Tibial nerve (tissue), 4 donors: Measurements from ENCODE around the gene TCEA3. TPM values are rescaled to one million over a fixed set of nuclear protein-coding genes. Genes with fewer than 3 reads are reported as not detected.

Source experiments
- DNase-seq, 2 donors: peaks; one replicate each; pipeline ENCODE4 v3.0.0-alpha.2; 2019; ENCODE audit warnings: low spot score in 2 of 2
- H3K27ac ChIP-seq, 4 donors: fragments of 200-600 bp; sonication (generic) in 3 of 4; one replicate each; pipeline ENCODE4 v1.5.1; 2017 to 2019; ENCODE audit warnings: mild to moderate bottlenecking in 1 of 4
- H3K27me3 ChIP-seq, 2 donors: fragments of 200-600 bp; sonication (generic) in 1 of 2; one replicate each; pipeline versions ENCODE4 v1.5.1 to v1.6.0; 2017 to 2019
- H3K36me3 ChIP-seq, 3 donors: fragments of 200-600 bp; sonication (generic); one replicate each; pipeline ENCODE4 v1.5.1; 2018 to 2019
- H3K4me1 ChIP-seq, 4 donors: fragments of 200-600 bp; sonication (generic) in 3 of 4; one replicate each; pipeline ENCODE4 v1.5.1; 2017 to 2019
- H3K4me3 ChIP-seq, 4 donors: fragments of 200-600 bp; sonication (generic) in 3 of 4; one replicate each; pipeline ENCODE4 v1.5.1; 2017 to 2019; ENCODE audit warnings: mild to moderate bottlenecking in 1 of 4, moderate library complexity in 1 of 4
- H3K9me3 ChIP-seq, 4 donors: fragments of 200-600 bp; sonication (generic) in 3 of 4; one replicate each; pipeline ENCODE4 v1.5.1; 2017 to 2019
- EP300 ChIP-seq, 2 donors: sonication (generic); formaldehyde crosslinking; IDR thresholded peaks; one replicate each; pipeline ENCODE4 v1.6.1; 2017; ENCODE audit warnings: antibody characterized with exemption in 2 of 2, mild to moderate bottlenecking in 1 of 2
- POLR2A ChIP-seq, 2 donors: fragments of 450-650 bp; IDR thresholded peaks; one replicate each; pipeline ENCODE4 v1.6.1; 2017; ENCODE audit warnings: antibody characterized with exemption in 2 of 2, mild to moderate bottlenecking in 2 of 2, moderate library complexity in 2 of 2
- WGBS, 2 donors: methylation state at CpG; one replicate each; pipeline ENCODE4 v1.1.5; 2018; 5-methylcytosine and 5-hydroxymethylcytosine counted together
- total RNA-seq, 4 donors: library from RNA; depleted of rRNA; stranded (reverse); fragments of >200 nt; gene quantifications; one replicate each; pipeline ENCODE4 v1.1.0, GENCODE V29; 2016
- TF ChIP-seq, protein P1 (sequence below), 5 experiments: fragments of 200-600 bp in 3 of 5; fragments of 450-650 bp in 2 of 5; sonication (generic) in 3 of 5; IDR thresholded peaks; one replicate each; pipeline ENCODE4 v1.5.1; 2016 to 2019; ENCODE audit warnings: antibody characterized with exemption in 5 of 5, mild to moderate bottlenecking in 3 of 5, moderate library complexity in 2 of 5

The TCEA3 gene
- total RNA-seq, 4 donors from 2014 or later, result 21.0 to 48.5 (median 38.8) TPM

DNA sequence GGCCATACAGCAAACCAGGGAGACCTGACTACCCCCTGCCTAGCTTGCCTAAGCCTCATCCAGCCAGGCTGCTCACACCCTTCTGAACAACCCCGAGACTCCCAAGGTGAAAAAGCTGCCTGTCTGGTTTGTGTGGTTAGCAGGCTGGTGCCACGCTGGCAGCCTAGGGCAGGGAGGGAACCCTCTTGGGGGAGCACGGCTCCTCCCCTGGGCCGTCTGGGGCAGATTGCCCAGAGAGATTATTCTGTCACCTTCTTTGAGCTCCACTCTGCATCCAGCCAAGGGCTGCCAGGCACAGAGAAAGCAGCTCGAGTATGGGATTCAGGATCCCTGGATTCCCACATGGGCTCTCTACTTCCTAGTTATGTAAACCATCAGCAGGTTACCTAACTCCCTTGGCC lies 27.5 kb upstream of the TCEA3 start:
- no peak for DNase-seq
- Histone ChIP-seq H3K36me3 (peaks cover 0 to 44% (median 0%) of the 10 kb centered on the region in 3 donors), H3K9me3 (no peaks in the 10 kb centered on the region), H3K27ac (peak overlapping the region in 3 of 4 donors; percentile 1 to 64 (median 20)), H3K4me1 (peaks cover 0 to 41% (median 0%) of the 10 kb centered on the region in 4 donors), H3K4me3 (no peak overlapping the region), H3K27me3 (no peaks in the 10 kb centered on the region)
- 63 to 66% methylated on average over 5 of the region's 5 CpGs for WGBS, 2 donors
- TF ChIP-seq, protein P1, sequence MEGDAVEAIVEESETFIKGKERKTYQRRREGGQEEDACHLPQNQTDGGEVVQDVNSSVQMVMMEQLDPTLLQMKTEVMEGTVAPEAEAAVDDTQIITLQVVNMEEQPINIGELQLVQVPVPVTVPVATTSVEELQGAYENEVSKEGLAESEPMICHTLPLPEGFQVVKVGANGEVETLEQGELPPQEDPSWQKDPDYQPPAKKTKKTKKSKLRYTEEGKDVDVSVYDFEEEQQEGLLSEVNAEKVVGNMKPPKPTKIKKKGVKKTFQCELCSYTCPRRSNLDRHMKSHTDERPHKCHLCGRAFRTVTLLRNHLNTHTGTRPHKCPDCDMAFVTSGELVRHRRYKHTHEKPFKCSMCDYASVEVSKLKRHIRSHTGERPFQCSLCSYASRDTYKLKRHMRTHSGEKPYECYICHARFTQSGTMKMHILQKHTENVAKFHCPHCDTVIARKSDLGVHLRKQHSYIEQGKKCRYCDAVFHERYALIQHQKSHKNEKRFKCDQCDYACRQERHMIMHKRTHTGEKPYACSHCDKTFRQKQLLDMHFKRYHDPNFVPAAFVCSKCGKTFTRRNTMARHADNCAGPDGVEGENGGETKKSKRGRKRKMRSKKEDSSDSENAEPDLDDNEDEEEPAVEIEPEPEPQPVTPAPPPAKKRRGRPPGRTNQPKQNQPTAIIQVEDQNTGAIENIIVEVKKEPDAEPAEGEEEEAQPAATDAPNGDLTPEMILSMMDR (IDR thresholded peaks at IDR 0.05), result no peak
- TF ChIP-seq EP300 (IDR thresholded peaks at IDR 0.05), result peak in 1 of 2 donors; percentile 7

DNA sequence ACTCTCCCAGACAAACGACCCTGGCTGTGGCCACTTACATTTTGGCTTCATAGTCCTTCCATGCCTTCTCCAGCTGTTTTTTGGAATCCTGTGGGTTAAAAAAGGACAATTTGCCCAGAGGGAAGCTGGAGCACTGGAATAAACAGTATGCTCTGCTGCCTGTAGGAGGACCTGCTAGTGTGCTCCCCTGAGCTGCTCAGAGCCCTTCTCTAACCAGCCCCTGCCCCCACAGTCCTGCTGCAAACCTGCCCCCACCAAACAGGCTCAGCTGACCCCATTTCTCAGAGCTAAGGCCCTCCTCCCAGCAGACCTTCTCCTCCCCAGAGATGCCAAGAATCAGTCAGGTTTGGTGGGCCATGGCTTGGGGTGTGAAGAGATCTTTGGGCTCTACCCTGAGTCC lies 26.9 kb upstream of the TCEA3 start:
- Histone ChIP-seq H3K27me3 (no peaks in the 10 kb centered on the region), H3K9me3 (no peaks in the 10 kb centered on the region), H3K27ac (peak overlapping the region in 2 of 4 donors; percentile 1 to 64), H3K36me3 (peaks cover 0 to 44% (median 0%) of the 10 kb centered on the region in 3 donors), H3K4me3 (no peak overlapping the region), H3K4me1 (peaks cover 0 to 43% (median 0%) of the 10 kb centered on the region in 4 donors)
- WGBS, 2 donors, result 50 to 75% methylated on average over 1 of the region's 1 CpG
- TF ChIP-seq POLR2A (IDR thresholded peaks at IDR 0.05) (no peak), EP300 (IDR thresholded peaks at IDR 0.05) (no peak)
- TF ChIP-seq, protein P1 (IDR thresholded peaks at IDR 0.05), result no peak
- DNase-seq, result no peak

DNA sequence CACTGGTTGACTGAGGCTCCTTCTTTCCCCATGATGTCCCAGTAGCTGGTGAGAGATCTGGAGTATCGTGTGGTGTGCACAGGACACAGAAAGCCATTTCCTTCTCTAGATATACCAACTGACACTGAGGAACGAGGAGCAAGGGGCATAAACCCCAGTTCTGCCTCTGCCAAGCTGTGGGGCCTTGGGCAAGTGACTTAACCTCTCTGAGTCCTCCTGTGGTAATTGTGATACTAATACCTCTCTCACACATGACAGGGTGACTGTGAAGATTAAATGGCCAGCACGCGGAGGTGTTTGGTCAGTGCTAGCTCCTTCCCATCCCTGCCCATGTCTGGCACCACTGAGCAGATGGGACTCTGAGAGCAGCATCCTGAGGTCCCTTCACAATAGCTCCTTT lies 26.3 kb upstream of the TCEA3 start:
- Histone ChIP-seq H3K9me3 (no peaks in the 10 kb centered on the region), H3K27me3 (no peaks in the 10 kb centered on the region), H3K4me1 (peaks cover 0 to 39% (median 0%) of the 10 kb centered on the region in 4 donors), H3K36me3 (peaks cover 0 to 42% (median 0%) of the 10 kb centered on the region in 3 donors), H3K4me3 (no peak overlapping the region), H3K27ac (peak overlapping the region in 3 of 4 donors; percentile 1 to 64 (median 60))
- WGBS, 2 donors, result 78 to 97% methylated on average over 4 of the region's 4 CpGs
- DNase-seq, result no peak
- TF ChIP-seq EP300 (IDR thresholded peaks at IDR 0.05) (no peak), POLR2A (IDR thresholded peaks at IDR 0.05) (no peak)
- TF ChIP-seq, protein P1 (IDR thresholded peaks at IDR 0.05), result no peak

DNA sequence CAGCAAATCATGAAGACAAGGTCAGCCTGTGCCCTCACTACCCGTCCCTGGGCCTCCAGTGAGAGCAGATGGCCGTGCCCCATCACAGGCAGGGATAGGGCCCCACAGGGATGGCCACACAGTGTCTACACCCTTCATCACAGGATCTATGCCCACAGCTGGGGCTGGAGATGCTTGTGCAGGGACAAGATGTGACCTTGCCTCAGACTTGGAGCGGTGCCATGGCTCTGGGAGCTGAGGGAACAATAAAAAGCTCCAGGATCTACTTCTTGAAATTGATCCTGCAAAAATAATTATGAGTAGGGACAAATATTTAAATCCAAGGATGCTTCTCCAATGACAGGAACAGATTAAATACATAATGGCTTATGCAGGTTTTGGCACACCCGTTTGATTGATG lies 25.4 kb upstream of the TCEA3 start:
- H3K4me3 ChIP-seq, result no peak overlapping the region
- DNase-seq, result peak; percentile 72 to 75
- no peaks in the 10 kb centered on the region for H3K9me3 ChIP-seq
- no peaks in the 10 kb centered on the region for H3K27me3 ChIP-seq
- 81 to 94% methylated on average over 4 of the region's 4 CpGs for WGBS, 2 donors
- peaks cover 0 to 32% (median 0%) of the 10 kb centered on the region in 3 donors for H3K36me3 ChIP-seq
- no peak for TF ChIP-seq POLR2A (IDR thresholded peaks at IDR 0.05)
- no peak for TF ChIP-seq EP300 (IDR thresholded peaks at IDR 0.05)
- TF ChIP-seq, protein P1 (IDR thresholded peaks at IDR 0.05), result no peak
- H3K27ac ChIP-seq, result peak overlapping the region in 2 of 4 donors; percentile 13 to 61
- H3K4me1 ChIP-seq, result peaks cover 0 to 44% (median 0%) of the 10 kb centered on the region in 4 donors

DNA sequence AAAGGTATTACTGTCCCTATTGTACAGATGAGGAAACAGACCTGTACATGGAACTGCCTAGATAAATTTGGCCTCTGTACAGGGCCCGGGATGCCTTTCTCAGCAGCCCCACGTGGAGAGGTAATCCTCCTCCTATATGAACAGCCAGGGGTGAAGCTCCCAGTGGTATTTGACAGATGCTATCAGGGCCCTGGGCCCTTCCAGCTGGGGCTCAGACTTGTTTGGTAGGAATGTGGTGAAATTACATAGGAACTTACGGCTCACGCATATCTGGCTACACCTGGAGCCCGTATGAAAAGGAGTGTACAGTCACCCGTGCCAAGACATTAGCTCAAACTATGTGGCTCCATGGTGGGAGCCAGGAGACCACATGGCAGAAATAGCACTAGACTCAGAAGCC lies 24.8 kb upstream of the TCEA3 start:
- H3K27ac ChIP-seq, result peak overlapping the region in 1 of 4 donors; percentile 61
- no peaks in the 10 kb centered on the region for H3K9me3 ChIP-seq
- H3K4me3 ChIP-seq, result no peak overlapping the region
- no peak for TF ChIP-seq EP300 (IDR thresholded peaks at IDR 0.05)
- no peak for TF ChIP-seq POLR2A (IDR thresholded peaks at IDR 0.05)
- TF ChIP-seq, protein P1 (IDR thresholded peaks at IDR 0.05), result no peak
- peaks cover 0 to 26% (median 0%) of the 10 kb centered on the region in 3 donors for H3K36me3 ChIP-seq
- WGBS, 2 donors, result 88% methylated on average over 6 of the region's 6 CpGs
- H3K27me3 ChIP-seq, result no peaks in the 10 kb centered on the region
- peaks cover 0 to 44% (median 0%) of the 10 kb centered on the region in 4 donors for H3K4me1 ChIP-seq
- no peak for DNase-seq
